ENCODE measurements around the gene HS3ST1.

DNA sequence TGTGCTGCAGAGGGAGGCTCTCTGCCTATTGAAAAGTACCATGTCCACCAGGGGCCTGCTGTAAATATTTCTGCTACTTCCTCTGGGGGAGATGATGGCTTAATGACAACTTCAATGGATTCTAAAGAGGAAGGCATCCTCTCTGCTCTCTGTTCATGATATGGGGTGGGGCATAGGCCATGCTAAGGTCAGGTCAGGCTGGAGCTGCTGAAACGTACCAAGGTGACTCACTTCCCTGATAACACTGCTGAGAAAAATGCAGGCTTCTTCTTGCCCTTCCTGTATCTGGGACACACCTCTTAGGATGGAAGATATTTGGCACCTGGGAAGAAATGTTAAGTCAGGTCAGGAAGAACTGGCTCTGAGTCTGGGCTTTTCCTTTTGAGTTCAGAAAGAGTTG, 31.5 kb downstream of the HS3ST1 start:
- TF ChIP-seq, protein P1, sequence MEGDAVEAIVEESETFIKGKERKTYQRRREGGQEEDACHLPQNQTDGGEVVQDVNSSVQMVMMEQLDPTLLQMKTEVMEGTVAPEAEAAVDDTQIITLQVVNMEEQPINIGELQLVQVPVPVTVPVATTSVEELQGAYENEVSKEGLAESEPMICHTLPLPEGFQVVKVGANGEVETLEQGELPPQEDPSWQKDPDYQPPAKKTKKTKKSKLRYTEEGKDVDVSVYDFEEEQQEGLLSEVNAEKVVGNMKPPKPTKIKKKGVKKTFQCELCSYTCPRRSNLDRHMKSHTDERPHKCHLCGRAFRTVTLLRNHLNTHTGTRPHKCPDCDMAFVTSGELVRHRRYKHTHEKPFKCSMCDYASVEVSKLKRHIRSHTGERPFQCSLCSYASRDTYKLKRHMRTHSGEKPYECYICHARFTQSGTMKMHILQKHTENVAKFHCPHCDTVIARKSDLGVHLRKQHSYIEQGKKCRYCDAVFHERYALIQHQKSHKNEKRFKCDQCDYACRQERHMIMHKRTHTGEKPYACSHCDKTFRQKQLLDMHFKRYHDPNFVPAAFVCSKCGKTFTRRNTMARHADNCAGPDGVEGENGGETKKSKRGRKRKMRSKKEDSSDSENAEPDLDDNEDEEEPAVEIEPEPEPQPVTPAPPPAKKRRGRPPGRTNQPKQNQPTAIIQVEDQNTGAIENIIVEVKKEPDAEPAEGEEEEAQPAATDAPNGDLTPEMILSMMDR (IDR thresholded peaks at IDR 0.05), result no peak
- TF ChIP-seq POLR2A (IDR thresholded peaks at IDR 0.05) (no peak), POLR2AphosphoS5 (IDR thresholded peaks at IDR 0.05) (no peak)

Data from prostate gland (tissue), 2 donors.